Diencephalon (tissue), 1 donor: ENCODE data around the gene NOXRED1. TPM values are rescaled to one million over a fixed set of nuclear protein-coding genes. Genes with fewer than 3 reads are reported as not detected.

Experiments
- small RNA-seq: library from RNA; depleted of rRNA; stranded (forward); fragments of <200 nt; gene quantifications from one replicate; pipeline ENCODE3, GENCODE V24; 2014
- total RNA-seq: library from RNA; depleted of rRNA; stranded (reverse); fragments of >200 nt; gene quantifications from one replicate; pipeline ENCODE4 v1.2.3, GENCODE V29; 2014

NOXRED1 gene, protein sequence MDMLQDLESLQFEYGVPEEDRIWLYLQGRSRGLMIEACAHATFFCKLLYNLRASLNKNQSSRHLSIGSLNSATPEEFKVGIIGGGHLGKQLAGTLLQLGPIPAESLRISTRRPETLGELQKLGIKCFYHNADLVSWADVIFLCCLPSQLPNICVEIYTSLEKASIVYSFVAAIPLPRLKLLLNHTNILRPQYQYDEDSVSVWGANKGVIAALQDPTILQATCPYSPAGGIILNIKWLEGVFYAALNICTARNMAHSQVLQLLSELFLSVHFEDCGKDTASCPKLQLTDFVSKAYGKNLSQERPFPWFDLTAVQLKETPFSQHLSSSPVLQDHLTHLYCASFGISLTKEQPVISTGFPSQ
- total RNA-seq, result 0.69 TPM

DNA sequence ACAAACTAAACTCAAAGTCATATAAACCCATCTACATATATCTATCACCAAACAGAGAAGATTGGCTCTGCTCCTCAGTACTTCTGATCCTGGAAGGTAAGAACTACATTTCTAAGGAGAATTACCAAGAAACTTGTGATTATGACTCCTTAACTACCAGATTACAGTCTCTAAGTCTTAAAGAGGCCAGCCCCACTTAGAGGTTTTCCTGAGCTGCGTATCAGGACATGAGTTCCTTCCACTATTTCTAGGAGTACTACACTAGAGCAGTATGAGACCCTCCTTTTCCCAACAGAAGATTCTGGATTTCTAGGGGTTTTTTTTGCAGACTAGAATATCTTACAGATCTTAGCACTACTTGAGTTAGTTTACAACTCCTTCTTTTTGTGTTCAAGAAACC lies at the start of gene NOXRED1:
Gene NOXRED1 (minus strand): TSS at position 101 of the 400 bp plus-strand sequence. CDS start 634 bp downstream, outside the sequence.

DNA sequence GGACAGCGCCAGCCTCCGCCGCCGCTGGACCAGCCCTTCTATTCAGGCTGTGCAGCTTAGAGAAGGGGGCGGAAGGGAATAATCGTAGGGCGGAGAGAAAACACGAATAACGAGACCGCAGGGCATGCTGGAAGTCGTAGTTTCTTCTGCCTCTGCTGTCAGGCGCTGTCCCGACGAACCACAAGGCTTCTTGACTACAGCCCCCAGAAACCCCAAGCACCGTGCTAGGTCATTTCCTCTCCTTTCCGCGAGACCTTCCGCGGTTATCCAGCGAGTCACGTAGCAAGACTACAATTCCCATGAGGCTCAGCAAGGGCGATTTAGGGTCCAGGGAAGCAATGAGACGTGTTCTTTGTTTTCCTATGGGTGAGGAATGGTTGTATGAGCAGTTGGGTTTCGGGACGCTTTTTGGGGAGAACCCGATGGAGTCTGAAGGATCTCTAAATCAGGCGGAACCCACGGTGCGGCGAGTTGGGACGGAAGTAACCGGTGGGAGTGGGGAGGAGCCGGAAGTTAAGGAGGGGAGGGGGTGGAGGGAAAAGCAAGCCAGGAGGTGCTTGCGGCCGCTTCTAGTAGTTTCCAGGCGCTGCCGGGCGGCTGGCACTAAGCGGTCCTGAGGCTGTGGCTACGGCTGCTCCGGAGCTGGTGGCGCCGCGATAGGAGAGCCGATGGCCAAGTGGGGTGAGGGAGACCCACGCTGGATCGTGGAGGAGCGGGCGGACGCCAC lies 34.4 kb upstream of the NOXRED1 start, which contains the start of the genes AHSA1 and VIPAS39:
Gene AHSA1 (plus strand): TSS at position 572 of the 727 bp plus-strand sequence. CDS start 97 bp downstream, at position 669.
Gene VIPAS39 (minus strand): TSS at position 80 of the 727 bp plus-strand sequence. CDS start 3,499 bp downstream, outside the sequence.

GRCh38 chr14:77376771-77377501 lies 46.4 kb downstream of the NOXRED1 start, which contains the start of the genes SAMD15 and TMED8:
Gene SAMD15 (plus strand): TSS chr14:77377379. CDS start chr14:77377419, 40 bp downstream.
Gene TMED8 (minus strand): TSS chr14:77377094. CDS start chr14:77377053, 41 bp downstream.

Small RNAs within 50 kb of the gene (small RNA-seq; reads per million reads assigned to genes)
- gene RF00404, result not detected

Other genes starting within 250 kb of the NOXRED1 start
- 12.7 TPM for gene TMEM63C, start 241.7 kb downstream of the NOXRED1 start, total RNA-seq
- 17.8 TPM for gene NGB, start 152.3 kb downstream of the NOXRED1 start, total RNA-seq
- gene POMT2, start 102.6 kb downstream of the NOXRED1 start, total RNA-seq, result 19.6 TPM
- gene GSTZ1, start 102.5 kb downstream of the NOXRED1 start, total RNA-seq, result 7.4 TPM
- gene TMED8, start 46.4 kb downstream of the NOXRED1 start, total RNA-seq, result 30.0 TPM
- gene SAMD15, start 46.1 kb downstream of the NOXRED1 start, total RNA-seq, result 20.8 TPM
- 26.3 TPM for gene VIPAS39, start 34.1 kb upstream of the NOXRED1 start, total RNA-seq
- 111 TPM for gene AHSA1, start 34.6 kb upstream of the NOXRED1 start, total RNA-seq
- 1.8 TPM for gene ISM2, start 75.3 kb upstream of the NOXRED1 start, total RNA-seq
- gene SPTLC2, start 193.1 kb upstream of the NOXRED1 start, total RNA-seq, result 49.1 TPM